ENCODE results near the gene PAPPA2.

The PAPPA2 gene

DNA sequence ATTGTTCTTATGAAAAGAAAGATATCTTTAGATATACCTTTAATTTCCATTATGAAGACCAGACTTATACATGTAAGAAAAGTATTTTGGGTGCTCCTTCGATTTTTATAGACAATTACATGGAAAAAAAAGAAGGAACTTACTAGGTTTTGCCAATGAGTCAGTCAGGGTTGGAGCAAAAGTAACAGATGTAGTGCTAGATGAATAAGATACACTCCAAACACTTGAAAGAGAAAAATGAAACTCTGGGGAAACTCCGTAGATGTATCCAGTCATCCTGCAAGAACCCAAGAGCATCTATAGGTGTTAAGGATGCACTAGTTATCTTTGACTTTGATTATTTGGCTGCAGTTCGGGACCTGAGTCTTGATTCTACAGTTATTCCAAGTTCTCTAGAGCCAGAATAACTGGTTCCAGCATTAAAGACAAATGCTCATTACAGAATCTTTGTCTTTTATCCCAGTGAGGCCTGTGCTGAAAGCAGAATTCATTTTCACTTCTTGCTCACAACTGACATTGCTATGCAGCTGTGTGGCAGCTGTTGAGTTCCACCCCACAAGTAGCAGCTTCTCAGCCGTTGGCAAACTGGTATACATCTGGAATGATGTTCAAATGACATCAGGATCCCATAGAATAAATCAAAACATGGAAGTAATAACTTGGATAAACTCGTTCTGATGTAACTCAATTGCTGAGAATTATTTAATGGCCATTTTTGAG is 375.5 kb downstream of the PAPPA2 start:
- TF ChIP-seq, protein P1, sequence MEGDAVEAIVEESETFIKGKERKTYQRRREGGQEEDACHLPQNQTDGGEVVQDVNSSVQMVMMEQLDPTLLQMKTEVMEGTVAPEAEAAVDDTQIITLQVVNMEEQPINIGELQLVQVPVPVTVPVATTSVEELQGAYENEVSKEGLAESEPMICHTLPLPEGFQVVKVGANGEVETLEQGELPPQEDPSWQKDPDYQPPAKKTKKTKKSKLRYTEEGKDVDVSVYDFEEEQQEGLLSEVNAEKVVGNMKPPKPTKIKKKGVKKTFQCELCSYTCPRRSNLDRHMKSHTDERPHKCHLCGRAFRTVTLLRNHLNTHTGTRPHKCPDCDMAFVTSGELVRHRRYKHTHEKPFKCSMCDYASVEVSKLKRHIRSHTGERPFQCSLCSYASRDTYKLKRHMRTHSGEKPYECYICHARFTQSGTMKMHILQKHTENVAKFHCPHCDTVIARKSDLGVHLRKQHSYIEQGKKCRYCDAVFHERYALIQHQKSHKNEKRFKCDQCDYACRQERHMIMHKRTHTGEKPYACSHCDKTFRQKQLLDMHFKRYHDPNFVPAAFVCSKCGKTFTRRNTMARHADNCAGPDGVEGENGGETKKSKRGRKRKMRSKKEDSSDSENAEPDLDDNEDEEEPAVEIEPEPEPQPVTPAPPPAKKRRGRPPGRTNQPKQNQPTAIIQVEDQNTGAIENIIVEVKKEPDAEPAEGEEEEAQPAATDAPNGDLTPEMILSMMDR (IDR thresholded peaks at IDR 0.05; ENCODE audit: low read depth, low read length) = no peak
- Histone ChIP-seq H3K36me3 (no peaks in the 10 kb centered on the region), H3K27me3 (ENCODE audit: insufficient read depth, low read depth, severe bottlenecking) (no peaks in the 10 kb centered on the region), H3K27ac (no peak overlapping the region), H3K4me3 (ENCODE audit: low read depth, low read length) (no peak overlapping the region), H3K9me3 (ENCODE audit: severe bottlenecking) (no peaks in the 10 kb centered on the region)
- DNase-seq = no peak

DNA sequence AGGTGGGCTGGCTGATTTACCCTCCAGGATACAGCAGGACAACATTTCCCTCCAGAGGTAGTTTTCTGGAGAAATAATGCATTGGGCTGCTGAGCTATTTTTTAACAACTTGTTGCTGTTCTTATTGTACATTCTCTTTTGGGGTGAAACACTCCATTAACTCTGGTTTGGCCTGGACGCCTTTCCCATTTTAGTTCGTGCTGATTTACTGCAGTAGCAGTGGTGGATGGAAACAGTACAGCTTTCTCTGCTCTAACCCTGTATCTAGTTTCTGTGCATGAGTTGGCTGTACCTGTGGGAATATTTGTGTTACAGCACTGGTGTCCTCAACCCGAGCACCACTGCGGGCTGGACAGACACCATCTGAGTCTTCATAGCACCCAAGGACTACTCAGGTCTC is 376.2 kb downstream of the PAPPA2 start:
- H3K36me3 ChIP-seq = no peaks in the 10 kb centered on the region
- no peak overlapping the region for H3K4me3 ChIP-seq (ENCODE audit: low read depth, low read length)
- no peak overlapping the region for H3K27ac ChIP-seq
- no peaks in the 10 kb centered on the region for H3K27me3 ChIP-seq (ENCODE audit: insufficient read depth, low read depth, severe bottlenecking)
- TF ChIP-seq, protein P1 (IDR thresholded peaks at IDR 0.05; ENCODE audit: low read depth, low read length) = no peak
- DNase-seq = no peak
- no peaks in the 10 kb centered on the region for H3K9me3 ChIP-seq (ENCODE audit: severe bottlenecking)

DNA sequence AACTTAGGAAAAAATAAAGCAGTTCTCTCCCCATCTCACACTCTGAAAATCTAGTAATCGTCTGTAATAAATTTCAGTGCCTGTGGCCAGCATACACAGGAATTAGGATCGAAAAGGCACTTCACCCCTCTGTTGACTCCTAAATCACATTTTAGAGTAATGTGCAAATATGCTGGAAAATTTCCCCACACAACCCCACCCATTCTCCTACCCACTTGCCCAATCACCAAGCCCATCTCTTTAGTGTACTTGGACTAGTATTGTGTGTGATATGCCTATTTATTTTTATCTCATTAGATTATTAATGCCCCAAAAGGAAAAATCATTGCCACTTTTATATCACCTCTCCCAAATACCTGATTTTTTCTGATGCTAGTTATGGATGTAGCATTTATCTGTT is 378.3 kb downstream of the PAPPA2 start:
- H3K27ac ChIP-seq = no peak overlapping the region
- no peak overlapping the region for H3K4me3 ChIP-seq (ENCODE audit: low read depth, low read length)
- no peaks in the 10 kb centered on the region for H3K36me3 ChIP-seq
- H3K9me3 ChIP-seq (ENCODE audit: severe bottlenecking) = no peaks in the 10 kb centered on the region
- TF ChIP-seq, protein P1 (IDR thresholded peaks at IDR 0.05; ENCODE audit: low read depth, low read length) = no peak
- H3K27me3 ChIP-seq (ENCODE audit: insufficient read depth, low read depth, severe bottlenecking) = no peaks in the 10 kb centered on the region
- DNase-seq = no peak

DNA sequence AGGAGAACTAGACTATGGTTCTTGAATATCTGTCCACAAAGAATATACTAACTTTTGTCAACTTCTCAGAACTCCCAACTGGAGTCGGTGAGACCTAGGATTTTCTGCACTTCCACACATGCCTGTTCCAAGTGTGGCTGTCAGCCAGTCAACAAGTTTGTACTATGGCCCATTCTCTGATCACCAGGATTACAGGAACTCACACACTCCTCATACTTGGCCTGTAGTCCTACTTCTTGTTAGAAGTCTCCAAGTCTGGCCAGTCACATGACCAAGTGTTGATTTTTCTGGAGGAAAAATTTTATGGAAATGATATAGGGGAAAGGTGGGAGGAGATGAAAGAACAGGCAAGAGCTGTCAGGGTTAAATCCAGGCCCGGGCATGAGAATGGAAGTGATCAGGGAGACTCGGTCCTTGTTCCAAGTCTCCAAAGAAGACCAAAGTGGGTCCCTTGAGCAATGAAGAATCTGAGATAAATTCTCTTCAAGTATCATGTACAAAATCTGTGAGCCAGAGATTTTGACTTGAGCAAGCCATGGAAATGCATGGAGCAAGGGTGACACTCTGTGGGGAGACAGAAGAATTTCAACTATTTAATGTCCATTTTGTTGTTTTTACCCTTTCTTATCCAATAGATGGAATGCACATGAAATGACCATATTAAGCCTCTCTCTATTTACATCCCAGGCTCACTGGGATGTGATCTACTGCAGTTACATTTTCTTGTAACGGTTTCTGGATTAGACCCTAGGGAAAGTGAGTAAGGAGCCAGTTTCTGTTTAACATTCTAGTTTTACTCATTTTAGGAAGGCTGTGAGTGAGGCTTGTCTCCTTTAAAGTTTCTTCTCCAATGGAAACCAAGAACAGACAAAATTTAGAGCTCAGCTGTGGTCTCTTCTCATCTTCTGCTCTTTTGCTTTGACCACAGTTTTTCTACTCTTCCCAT is 380.6 kb downstream of the PAPPA2 start:
- Histone ChIP-seq H3K27me3 (ENCODE audit: insufficient read depth, low read depth, severe bottlenecking) (no peaks in the 10 kb centered on the region), H3K36me3 (no peaks in the 10 kb centered on the region), H3K9me3 (ENCODE audit: severe bottlenecking) (no peaks in the 10 kb centered on the region), H3K27ac (no peak overlapping the region), H3K4me3 (ENCODE audit: low read depth, low read length) (no peak overlapping the region)
- DNase-seq = peak; percentile 61
- TF ChIP-seq, protein P1 (IDR thresholded peaks at IDR 0.05; ENCODE audit: low read depth, low read length) = peak; percentile 49; the same call in 1 of the 2 replicates

DNA sequence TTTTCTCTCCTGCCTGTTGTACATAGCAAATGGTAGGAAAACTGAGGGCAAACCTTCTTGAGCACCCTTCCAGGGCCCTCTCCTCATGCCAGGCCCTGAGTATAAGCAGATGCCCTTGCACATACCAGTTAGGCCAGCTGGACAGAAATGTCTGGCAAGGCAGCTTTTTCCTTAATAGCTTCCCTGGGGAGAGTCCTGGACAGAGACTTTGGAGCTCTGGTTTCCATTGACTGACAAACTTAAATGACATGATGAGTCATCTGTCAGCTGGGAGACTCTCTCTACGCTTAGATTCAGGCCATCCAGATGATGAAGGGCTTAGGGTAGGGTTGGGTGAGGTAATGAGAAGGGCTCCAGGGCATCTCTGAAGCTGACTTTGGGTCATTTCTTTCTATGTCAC is 384.1 kb downstream of the PAPPA2 start:
- Histone ChIP-seq H3K27me3 (ENCODE audit: insufficient read depth, low read depth, severe bottlenecking) (no peaks in the 10 kb centered on the region), H3K4me3 (ENCODE audit: low read depth, low read length) (no peak overlapping the region), H3K27ac (no peak overlapping the region), H3K36me3 (no peaks in the 10 kb centered on the region), H3K9me3 (ENCODE audit: severe bottlenecking) (no peaks in the 10 kb centered on the region)
- TF ChIP-seq, protein P1 (IDR thresholded peaks at IDR 0.05; ENCODE audit: low read depth, low read length) = no peak
- peak; percentile 47 for DNase-seq

All from WERI-Rb-1 (cell line).